ENCODE measurements around the gene RGS3.

Gene RGS3

GRCh38 chr9:113472199-113472598, 8.7 kb downstream of the RGS3 start:
- Histone ChIP-seq H3K4me1 (peaks cover 0 to 75% (median 7%) of the 10 kb centered on the region in 4 donors), H3K27ac (no peak overlapping the region), H3K9me3 (no peaks in the 10 kb centered on the region)

GRCh38 chr9:113474360-113475028, 11.0 kb downstream of the RGS3 start:
- no peaks in the 10 kb centered on the region for H3K36me3 ChIP-seq
- peaks cover 0 to 73% (median 7%) of the 10 kb centered on the region in 4 donors for H3K4me1 ChIP-seq
- no peak for TF ChIP-seq CTCF (IDR thresholded peaks at IDR 0.05)
- no peak overlapping the region for H3K4me3 ChIP-seq
- no peak for DNase-seq
- peak overlapping the region in 1 of 2 donors; percentile 9 for H3K27ac ChIP-seq
- H3K9me3 ChIP-seq, result no peaks in the 10 kb centered on the region
- intact Hi-C loops (cut with DNase I; ENCODE audit: low total_unique reads), result no loop called here
- H3K27me3 ChIP-seq, result no peaks in the 10 kb centered on the region

More at GRCh38 chr9:113472199-113472598, 8.7 kb downstream of the RGS3 start:
- no peak for TF ChIP-seq CTCF (IDR thresholded peaks at IDR 0.05)
- intact Hi-C loops (cut with DNase I; ENCODE audit: low total_unique reads), result no loop called here
- no peak for DNase-seq
- H3K27me3 ChIP-seq, result no peaks in the 10 kb centered on the region
- H3K4me3 ChIP-seq, result no peak overlapping the region
- H3K36me3 ChIP-seq, result no peaks in the 10 kb centered on the region

- DNase-seq, result no peak
- Histone ChIP-seq H3K9me3 (no peaks in the 10 kb centered on the region), H3K36me3 (no peaks in the 10 kb centered on the region), H3K27ac (peak overlapping the region in 1 of 2 donors; percentile 9), H3K4me3 (no peak overlapping the region), H3K4me1 (peaks cover 0 to 72% (median 7%) of the 10 kb centered on the region in 4 donors), H3K27me3 (no peaks in the 10 kb centered on the region)
- intact Hi-C loops (cut with DNase I; ENCODE audit: low total_unique reads), result no loop called here
- TF ChIP-seq CTCF (IDR thresholded peaks at IDR 0.05), result no peak
These were observed 11.5 kb downstream of the RGS3 start for GRCh38 chr9:113475031-113475430.

- no peak for DNase-seq
- TF ChIP-seq CTCF (IDR thresholded peaks at IDR 0.05), result no peak
- intact Hi-C loops (cut with DNase I; ENCODE audit: low total_unique reads), result no loop called here
- Histone ChIP-seq H3K9me3 (no peaks in the 10 kb centered on the region), H3K4me3 (no peak overlapping the region), H3K4me1 (peaks cover 0 to 74% (median 8%) of the 10 kb centered on the region in 4 donors), H3K27ac (no peak overlapping the region), H3K27me3 (no peaks in the 10 kb centered on the region), H3K36me3 (no peaks in the 10 kb centered on the region)
These were observed 12.5 kb downstream of the RGS3 start for GRCh38 chr9:113475992-113476391.

- intact Hi-C loops (cut with DNase I; ENCODE audit: low total_unique reads), result no loop called here
- no peaks in the 10 kb centered on the region for H3K9me3 ChIP-seq
- no peak for TF ChIP-seq CTCF (IDR thresholded peaks at IDR 0.05)
- peaks cover 0 to 74% (median 10%) of the 10 kb centered on the region in 4 donors for H3K4me1 ChIP-seq
- no peak overlapping the region for H3K4me3 ChIP-seq
- H3K27me3 ChIP-seq, result no peaks in the 10 kb centered on the region
- no peak overlapping the region for H3K27ac ChIP-seq
- DNase-seq, result no peak
- no peaks in the 10 kb centered on the region for H3K36me3 ChIP-seq
These were observed 13.0 kb downstream of the RGS3 start for GRCh38 chr9:113476511-113476916.

Measured in tibial artery (tissue), 4 donors.